ENCODE results near the gene CDH4. TPM values are rescaled to one million over a fixed set of nuclear protein-coding genes. Genes with fewer than 3 reads are reported as not detected.

CDH4 gene
- total and polyA plus RNA-seq, 2 donors, result 0.04 to 0.42 TPM

GRCh38 chr20:61934716-61935530 is 682.9 kb downstream of the CDH4 start:
- Histone ChIP-seq H3K4me1 (ENCODE audit: insufficient read depth) (no peaks in the 10 kb centered on the region), H3K36me3 (ENCODE audit: insufficient read depth) (no peaks in the 10 kb centered on the region), H3K4me3 (ENCODE audit: low read depth, low read length) (no peak overlapping the region), H3K27ac (ENCODE audit: low read depth) (no peak overlapping the region)
- no peak for DNase-seq (ENCODE audit: extremely low spot score)
- WGBS, result 52% methylated on average over 24 of the region's 24 CpGs

- WGBS, result 77% methylated on average over 14 of the region's 14 CpGs
- Histone ChIP-seq H3K4me3 (ENCODE audit: low read depth, low read length) (no peak overlapping the region), H3K4me1 (ENCODE audit: insufficient read depth) (no peaks in the 10 kb centered on the region), H3K36me3 (ENCODE audit: insufficient read depth) (no peaks in the 10 kb centered on the region), H3K27ac (ENCODE audit: low read depth) (no peak overlapping the region)
- DNase-seq (ENCODE audit: extremely low spot score), result no peak
These were observed 684.1 kb downstream of the CDH4 start for GRCh38 chr20:61935926-61936700.

DNA sequence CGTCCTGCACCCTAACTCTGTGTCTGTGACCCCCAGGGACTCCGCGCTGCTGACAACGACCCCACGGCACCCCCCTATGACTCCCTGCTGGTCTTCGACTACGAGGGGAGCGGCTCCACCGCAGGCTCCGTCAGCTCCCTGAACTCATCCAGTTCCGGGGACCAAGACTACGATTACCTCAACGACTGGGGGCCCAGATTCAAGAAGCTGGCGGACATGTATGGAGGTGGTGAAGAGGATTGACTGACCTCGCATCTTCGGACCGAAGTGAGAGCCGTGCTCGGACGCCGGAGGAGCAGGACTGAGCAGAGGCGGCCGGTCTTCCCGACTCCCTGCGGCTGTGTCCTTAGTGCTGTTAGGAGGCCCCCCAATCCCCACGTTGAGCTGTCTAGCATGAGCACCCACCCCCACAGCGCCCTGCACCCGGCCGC is 684.7 kb downstream of the CDH4 start:
- no peak for DNase-seq (ENCODE audit: extremely low spot score)
- Histone ChIP-seq H3K27ac (ENCODE audit: low read depth) (no peak overlapping the region), H3K4me3 (ENCODE audit: low read depth, low read length) (no peak overlapping the region), H3K4me1 (ENCODE audit: insufficient read depth) (no peaks in the 10 kb centered on the region), H3K36me3 (ENCODE audit: insufficient read depth) (no peaks in the 10 kb centered on the region)
- WGBS, result 83% methylated on average over 29 of the region's 29 CpGs

- no peak for DNase-seq (ENCODE audit: extremely low spot score)
- Histone ChIP-seq H3K36me3 (ENCODE audit: insufficient read depth) (no peaks in the 10 kb centered on the region), H3K27ac (ENCODE audit: low read depth) (no peak overlapping the region), H3K4me1 (ENCODE audit: insufficient read depth) (no peaks in the 10 kb centered on the region), H3K4me3 (ENCODE audit: low read depth, low read length) (no peak overlapping the region)
- WGBS, result 69% methylated on average over 10 of the region's 10 CpGs
These were observed 685.3 kb downstream of the CDH4 start for GRCh38 chr20:61937146-61937962.

DNA sequence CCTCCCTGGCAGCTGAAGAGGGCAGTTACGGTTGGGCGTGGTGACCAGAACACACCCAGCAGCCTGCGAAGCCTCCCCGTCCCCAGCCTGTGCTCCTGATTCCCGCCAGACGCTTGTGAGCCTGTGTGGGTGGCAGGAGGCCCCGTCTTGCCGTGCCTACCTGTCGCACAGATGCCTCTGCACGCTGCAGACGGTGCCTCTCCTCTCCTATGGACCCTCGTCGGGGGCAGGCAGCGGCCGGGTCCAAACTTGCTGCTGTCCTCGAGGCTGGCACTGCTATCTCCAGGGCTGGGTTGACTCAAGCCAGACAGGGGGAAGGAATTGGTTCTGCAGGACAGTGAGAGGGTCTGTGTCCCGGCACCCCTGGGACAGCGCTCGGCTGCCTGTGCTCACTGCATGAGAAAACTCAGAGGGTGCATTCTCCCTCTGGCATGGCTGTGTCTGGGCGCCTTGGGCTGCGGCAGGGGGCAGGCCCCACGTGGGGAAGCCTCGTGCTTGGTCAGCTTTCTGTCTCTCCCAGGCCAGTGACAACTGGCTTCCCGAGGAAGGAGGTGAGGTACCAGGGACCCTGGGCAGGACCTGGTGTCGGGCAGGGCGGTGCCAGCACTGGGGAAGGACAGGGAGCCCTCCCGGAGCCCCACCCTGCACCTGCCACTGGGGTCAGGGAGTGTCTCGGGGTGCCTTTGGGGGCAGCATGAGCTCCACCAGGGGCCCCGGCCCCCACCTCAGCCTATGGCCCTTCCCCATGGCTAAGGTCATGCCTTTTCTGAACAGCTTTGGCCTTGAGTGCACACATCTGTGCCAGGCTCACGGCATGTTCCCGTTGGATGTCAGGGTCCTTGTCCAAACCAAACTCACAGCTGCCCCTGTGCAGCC is 686.1 kb downstream of the CDH4 start:
- 76% methylated on average over 31 of the region's 31 CpGs for WGBS
- Histone ChIP-seq H3K4me1 (ENCODE audit: insufficient read depth) (no peaks in the 10 kb centered on the region), H3K4me3 (ENCODE audit: low read depth, low read length) (no peak overlapping the region), H3K36me3 (ENCODE audit: insufficient read depth) (no peaks in the 10 kb centered on the region), H3K27ac (ENCODE audit: low read depth) (no peak overlapping the region)
- DNase-seq (ENCODE audit: extremely low spot score), result no peak

DNA sequence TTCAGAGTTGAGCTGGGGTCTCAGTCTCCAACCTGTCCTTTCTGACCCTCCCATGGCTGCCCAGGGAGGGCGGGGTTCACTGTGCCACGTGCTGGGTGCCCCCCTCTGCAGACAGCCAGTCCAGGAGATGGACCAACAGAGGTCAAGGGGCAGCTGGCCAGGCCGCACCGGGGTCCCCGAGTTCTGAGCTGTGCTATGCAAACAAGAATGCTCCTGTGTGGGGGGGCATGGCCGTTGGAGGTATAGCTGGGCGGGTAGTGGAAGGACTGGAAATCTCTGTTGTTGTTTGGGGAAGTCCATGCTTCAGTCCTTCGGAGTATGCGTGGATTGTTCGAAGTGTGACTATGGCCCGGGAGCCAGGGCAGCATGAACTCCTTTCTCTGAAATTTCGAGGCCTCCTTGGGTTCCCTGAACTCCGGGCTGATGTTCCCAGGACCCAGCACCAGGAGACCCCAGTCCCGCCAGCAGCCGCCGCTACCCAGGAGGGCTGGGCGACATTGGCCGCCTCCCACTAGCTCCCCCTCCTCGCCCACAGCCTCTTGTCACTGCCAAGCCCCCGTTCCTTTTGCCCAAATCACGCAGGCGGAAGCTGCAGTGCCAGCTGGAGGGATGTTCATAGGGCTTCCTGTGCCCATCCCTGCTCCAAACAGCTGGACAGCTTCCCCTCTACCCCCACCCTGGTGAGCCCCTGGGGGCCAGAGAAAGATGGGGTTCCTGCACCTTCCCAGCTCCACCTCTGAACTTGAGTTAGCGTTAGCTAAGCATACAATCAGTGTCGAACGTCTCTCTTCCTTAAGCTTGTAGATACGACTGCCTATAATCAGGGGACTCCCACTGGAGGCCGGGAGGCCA is 687.0 kb downstream of the CDH4 start:
- Histone ChIP-seq H3K27ac (ENCODE audit: low read depth) (no peak overlapping the region), H3K36me3 (ENCODE audit: insufficient read depth) (no peaks in the 10 kb centered on the region), H3K4me3 (ENCODE audit: low read depth, low read length) (no peak overlapping the region), H3K4me1 (ENCODE audit: insufficient read depth) (no peaks in the 10 kb centered on the region)
- WGBS, result 77% methylated on average over 27 of the region's 27 CpGs
- no peak for DNase-seq (ENCODE audit: extremely low spot score)

DNA sequence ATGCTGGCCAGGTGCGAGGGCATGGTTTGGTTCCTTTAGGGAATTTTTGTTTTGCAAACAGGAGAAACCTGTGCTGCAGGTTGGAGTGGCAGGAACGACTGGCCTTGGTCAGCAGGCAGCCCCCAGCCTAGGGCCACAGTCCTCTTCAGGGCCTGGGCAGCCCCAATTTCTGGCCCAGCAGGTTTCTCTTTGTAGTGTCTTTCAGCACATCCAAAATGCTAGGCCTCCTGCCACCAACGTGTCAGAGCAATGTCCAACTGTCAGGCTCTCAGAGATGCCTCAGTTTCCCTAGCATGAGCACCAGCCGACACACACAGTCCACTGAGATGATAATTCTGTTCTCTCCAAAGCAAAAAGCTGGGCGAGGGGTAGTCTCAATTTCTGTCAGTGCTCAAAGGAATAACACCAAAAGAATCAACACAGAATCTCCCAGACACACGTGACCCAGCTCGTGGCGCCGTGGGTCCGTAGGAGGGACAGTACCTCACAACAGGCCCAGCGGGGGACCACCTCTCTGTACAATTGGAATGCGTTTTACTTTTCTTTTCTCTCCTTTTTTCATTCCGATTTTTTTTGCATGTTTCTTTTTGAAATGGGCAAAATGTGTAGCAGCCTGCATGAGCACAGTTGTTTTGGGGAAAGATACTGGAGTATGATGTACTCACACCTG is 687.8 kb downstream of the CDH4 start:
- no peaks in the 10 kb centered on the region for H3K36me3 ChIP-seq (ENCODE audit: insufficient read depth)
- H3K4me3 ChIP-seq (ENCODE audit: low read depth, low read length), result no peak overlapping the region
- 74% methylated on average over 13 of the region's 13 CpGs for WGBS
- no peak overlapping the region for H3K27ac ChIP-seq (ENCODE audit: low read depth)
- no peak for DNase-seq (ENCODE audit: extremely low spot score)
- H3K4me1 ChIP-seq (ENCODE audit: insufficient read depth), result no peaks in the 10 kb centered on the region

DNA sequence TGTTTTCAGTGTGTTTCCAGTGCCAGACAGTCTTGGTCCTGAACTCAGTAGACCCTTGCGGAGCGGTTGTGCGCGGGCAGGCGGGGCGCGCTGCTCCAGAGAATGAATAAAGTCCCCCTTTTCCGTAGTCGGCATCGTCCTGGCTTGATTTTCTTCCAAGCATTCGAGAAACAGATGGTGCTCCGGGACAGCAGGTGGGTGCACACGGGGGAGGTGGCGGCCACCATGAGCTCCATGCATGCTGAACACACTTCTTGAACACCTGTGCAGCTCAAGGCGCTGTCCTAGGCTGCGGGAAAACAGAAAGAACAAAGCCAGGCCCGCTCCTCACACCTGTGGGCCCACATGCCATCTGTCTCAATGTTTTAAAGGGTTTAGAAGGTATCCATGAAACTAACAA is 688.4 kb downstream of the CDH4 start:
- no peak overlapping the region for H3K4me3 ChIP-seq (ENCODE audit: low read depth, low read length)
- H3K27ac ChIP-seq (ENCODE audit: low read depth), result no peak overlapping the region
- DNase-seq (ENCODE audit: extremely low spot score), result no peak
- H3K4me1 ChIP-seq (ENCODE audit: insufficient read depth), result no peaks in the 10 kb centered on the region
- 92% methylated on average over 17 of the region's 17 CpGs for WGBS
- no peaks in the 10 kb centered on the region for H3K36me3 ChIP-seq (ENCODE audit: insufficient read depth)

DNA sequence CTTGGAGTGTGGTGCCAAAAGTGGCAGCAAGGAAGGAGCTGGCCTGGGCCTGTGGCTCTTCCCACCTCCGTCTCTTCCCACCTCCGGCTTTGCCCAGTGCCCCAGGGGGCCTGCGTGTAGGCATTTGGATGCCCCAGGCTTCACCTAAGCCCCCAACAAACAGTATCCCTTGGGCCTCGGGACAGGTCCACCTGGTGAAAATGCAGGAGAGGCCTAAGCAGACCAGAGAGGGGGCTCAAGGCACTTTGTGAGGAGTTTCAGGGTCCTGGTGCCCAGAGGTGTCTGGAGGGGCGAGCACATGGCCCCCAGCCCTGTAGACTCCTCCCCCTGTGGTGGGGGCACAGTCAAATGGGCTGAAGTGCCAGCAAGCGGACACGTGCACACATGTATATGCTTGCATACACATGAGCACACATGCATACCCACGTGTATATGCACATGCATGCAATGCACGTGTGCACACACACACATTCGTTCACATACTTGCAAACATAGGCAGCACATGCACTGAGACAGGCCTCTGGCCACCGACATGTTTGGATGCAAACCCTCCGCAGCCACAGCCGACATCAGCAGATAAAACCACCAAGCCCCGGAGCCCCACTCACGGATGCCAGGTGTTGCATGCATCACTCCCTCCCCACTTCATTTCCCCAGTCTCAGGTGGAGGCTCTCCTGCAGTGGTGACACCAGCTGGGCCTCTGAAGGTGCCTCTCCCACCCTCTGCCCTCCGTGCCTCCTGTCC is 689.1 kb downstream of the CDH4 start:
- WGBS, result 80% methylated on average over 16 of the region's 16 CpGs

DNA sequence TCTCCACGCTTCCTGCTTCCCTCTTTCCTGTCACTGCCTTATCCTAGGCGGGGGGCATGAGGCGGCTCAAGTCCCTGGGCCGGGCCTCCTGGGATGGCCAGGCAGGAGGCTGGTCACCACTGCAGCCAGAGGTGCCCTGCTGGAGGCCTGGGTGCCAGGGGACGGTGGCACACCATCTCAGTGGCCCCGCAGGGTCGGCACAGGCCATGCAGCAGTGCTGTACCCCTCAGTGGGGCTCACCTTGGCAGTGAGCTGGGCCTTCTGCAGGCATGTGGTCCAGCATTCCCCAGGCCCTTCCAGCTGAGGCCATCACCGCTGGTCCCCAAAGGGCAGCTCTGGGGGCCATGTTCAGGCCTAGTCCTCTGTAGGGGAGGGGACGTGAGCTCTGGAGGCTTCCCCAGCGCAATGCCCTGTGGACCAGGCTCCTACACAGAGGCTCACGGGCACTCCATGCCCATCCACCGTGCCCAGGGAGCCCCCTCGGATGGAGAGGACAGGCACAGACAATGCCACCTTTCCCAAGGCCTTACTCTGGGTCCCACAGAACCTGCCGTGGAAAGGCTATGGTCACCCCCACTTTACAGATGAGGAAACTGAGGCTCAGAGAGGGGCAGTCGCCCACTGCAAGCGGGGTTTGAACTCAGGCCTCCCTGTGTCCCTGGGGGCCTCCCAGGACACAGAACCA is 689.8 kb downstream of the CDH4 start:
- Histone ChIP-seq H3K36me3 (ENCODE audit: insufficient read depth) (no peaks in the 10 kb centered on the region), H3K4me3 (ENCODE audit: low read depth, low read length) (no peak overlapping the region), H3K4me1 (ENCODE audit: insufficient read depth) (no peaks in the 10 kb centered on the region), H3K27ac (ENCODE audit: low read depth) (no peak overlapping the region)
- WGBS, result 88% methylated on average over 16 of the region's 16 CpGs
- no peak for DNase-seq (ENCODE audit: extremely low spot score)

More for the DNA sequence above, 689.1 kb downstream of the CDH4 start:
- Histone ChIP-seq H3K4me1 (ENCODE audit: insufficient read depth) (no peaks in the 10 kb centered on the region), H3K36me3 (ENCODE audit: insufficient read depth) (no peaks in the 10 kb centered on the region), H3K27ac (ENCODE audit: low read depth) (no peak overlapping the region), H3K4me3 (ENCODE audit: low read depth, low read length) (no peak overlapping the region)
- no peak for DNase-seq (ENCODE audit: extremely low spot score)

DNA sequence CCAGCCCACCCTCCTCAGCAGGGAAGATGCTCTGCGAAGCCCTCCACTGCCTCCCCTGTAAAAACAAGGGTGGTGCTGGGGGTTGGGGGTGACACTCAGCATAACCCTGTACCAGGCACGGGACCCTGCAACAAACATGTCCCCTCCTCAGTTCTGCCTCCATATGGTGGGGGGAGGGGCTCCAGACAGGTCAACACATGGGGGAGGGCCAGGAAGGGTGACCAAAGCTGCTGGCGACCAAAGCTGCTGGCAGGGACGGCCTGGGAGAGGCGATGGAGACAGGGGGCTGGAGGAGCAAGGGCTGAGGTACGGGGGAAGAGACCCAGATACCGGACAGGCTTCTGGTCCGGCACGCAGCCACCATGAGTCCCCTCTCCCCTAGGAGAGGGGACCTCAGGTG is 690.5 kb downstream of the CDH4 start:
- H3K4me1 ChIP-seq (ENCODE audit: insufficient read depth), result no peaks in the 10 kb centered on the region
- no peak for DNase-seq (ENCODE audit: extremely low spot score)
- H3K4me3 ChIP-seq (ENCODE audit: low read depth, low read length), result no peak overlapping the region
- WGBS, result 67% methylated on average over 9 of the region's 9 CpGs
- H3K27ac ChIP-seq (ENCODE audit: low read depth), result no peak overlapping the region
- no peaks in the 10 kb centered on the region for H3K36me3 ChIP-seq (ENCODE audit: insufficient read depth)

All from urinary bladder (tissue), 4 donors.